GM23338 (cell line): ENCODE data around the gene SLC39A11. TPM values are rescaled to one million over a fixed set of nuclear protein-coding genes. Genes with fewer than 3 reads are reported as not detected.

Experiments used
- ATAC-seq: fragments of 200-7000 bp; cut with Tn5 transposase; 3 replicates; pipeline ENCODE4 v1.9.1; 2020
- DNase-seq: peaks from one replicate; pipeline ENCODE4 v3.0.0-alpha.2; 2015; ENCODE audit warnings: low spot score
- H2AFZ ChIP-seq: fragments of 200-600 bp; sonication (generic); 2 replicates; pipeline ENCODE4 v1.8.0; 2016; ENCODE audit warnings: antibody characterized with exemption, mild to moderate bottlenecking, moderate library complexity
- H3F3A ChIP-seq: fragments of 200-600 bp; sonication (generic); replicated peaks from 2 replicates; pipeline ENCODE4 v1.8.0; 2017; ENCODE audit warnings: antibody characterized with exemption, mixed run types, low read depth
- H3K27ac ChIP-seq: fragments of 200-600 bp; sonication (generic); 2 replicates; pipeline ENCODE4 v1.6.1; 2016; ENCODE audit warnings: low read depth
- H3K27me3 ChIP-seq: fragments of 200-600 bp; sonication (generic); 2 replicates; pipeline ENCODE4 v1.8.0; 2016; ENCODE audit warnings: mild to moderate bottlenecking, mixed run types, moderate library complexity; ENCODE audit not compliant: insufficient read depth
- H3K36me3 ChIP-seq: fragments of 200-600 bp; sonication (generic); 2 replicates; pipeline ENCODE4 v1.8.0; 2016; ENCODE audit warnings: mild to moderate bottlenecking; ENCODE audit not compliant: insufficient read depth
- H3K4me1 ChIP-seq: fragments of 200-600 bp; sonication (generic); 2 replicates; pipeline ENCODE4 v1.8.0; 2016; ENCODE audit warnings: mild to moderate bottlenecking, moderate library complexity; ENCODE audit not compliant: insufficient read depth
- H3K4me2 ChIP-seq: fragments of 200-600 bp; sonication (generic); 2 replicates; pipeline ENCODE4 v1.7.1; 2017; ENCODE audit warnings: mixed run types
- H3K4me3 ChIP-seq: fragments of 200-600 bp; sonication (generic); 2 replicates; pipeline ENCODE4 v1.6.1; 2016; ENCODE audit warnings: mixed run types
- H3K79me2 ChIP-seq: fragments of 200-600 bp; sonication (generic); replicated peaks from 2 replicates; pipeline ENCODE4 v1.8.0; 2017; ENCODE audit warnings: mild to moderate bottlenecking; ENCODE audit not compliant: insufficient read depth
- H3K9me2 ChIP-seq: fragments of 200-600 bp; sonication (generic); 2 replicates; pipeline ENCODE4 v1.8.0; 2017; ENCODE audit not compliant: insufficient read depth
- H4K20me1 ChIP-seq: fragments of 200-600 bp; sonication (generic); replicated peaks from 2 replicates; pipeline ENCODE4 v1.8.0; 2017; ENCODE audit warnings: mild to moderate bottlenecking; ENCODE audit not compliant: insufficient read depth
- H3K27ac Mint-ChIP-seq: 2 replicates; pipeline ENCODE4 v1.8.0; 2020; ENCODE audit warnings: inconsistent platforms, mild to moderate bottlenecking, moderate library complexity, mixed read lengths
- H3K27me3 Mint-ChIP-seq: 3 replicates; pipeline ENCODE4 v1.8.0; 2022; ENCODE audit warnings: low read depth, mild to moderate bottlenecking, moderate library complexity, mixed read lengths, inconsistent platforms; ENCODE audit not compliant: insufficient read depth, poor library complexity
- H3K36me3 Mint-ChIP-seq: 3 replicates; pipeline ENCODE4 v1.8.0; 2021; ENCODE audit warnings: low read depth, mild to moderate bottlenecking, inconsistent platforms, moderate library complexity, mixed read lengths
- H3K4me1 Mint-ChIP-seq: 3 replicates; pipeline ENCODE4 v1.8.0; 2020; ENCODE audit warnings: mild to moderate bottlenecking, inconsistent platforms, mixed read lengths
- H3K4me3 Mint-ChIP-seq: 3 replicates; pipeline ENCODE4 v1.8.0; 2021; ENCODE audit warnings: moderate library complexity, mild to moderate bottlenecking, inconsistent platforms, mixed read lengths
- H3K9me3 Mint-ChIP-seq: 3 replicates; pipeline ENCODE4 v1.8.0; 2020; ENCODE audit warnings: moderate library complexity, mild to moderate bottlenecking, inconsistent platforms, mixed read lengths
- CREB1 ChIP-seq: fragments of 250-450 bp; sonication (Bioruptor Pico); IDR thresholded peaks from 2 replicates; pipeline ENCODE4 v1.5.0; 2020; ENCODE audit warnings: low read depth, mild to moderate bottlenecking, moderate library complexity
- EZH2 ChIP-seq: fragments of 200-600 bp; sonication (generic); IDR thresholded peaks from one replicate; pipeline ENCODE4 v1.8.0; 2017; ENCODE audit warnings: antibody characterized with exemption, mild to moderate bottlenecking, low read depth; ENCODE audit not compliant: unreplicated experiment
- EZH2phosphoT487 ChIP-seq: fragments of 200-600 bp; sonication (generic); IDR thresholded peaks from one replicate; pipeline ENCODE4 v1.8.1; 2018; ENCODE audit warnings: antibody characterized with exemption; ENCODE audit not compliant: unreplicated experiment
- JUNB ChIP-seq: IDR thresholded peaks from one replicate; pipeline ENCODE4 v1.6.1; 2016; ENCODE audit warnings: antibody characterized with exemption; ENCODE audit not compliant: unreplicated experiment
- NANOG ChIP-seq: IDR thresholded peaks from 2 replicates; pipeline ENCODE4 v1.6.1; 2016; ENCODE audit warnings: antibody characterized with exemption, borderline replicate concordance
- POLR2AphosphoS5 ChIP-seq: IDR thresholded peaks from 2 replicates; pipeline ENCODE4 v1.6.1; 2016; ENCODE audit warnings: antibody characterized with exemption, low read depth
- STAT1 ChIP-seq: IDR thresholded peaks from one replicate; pipeline ENCODE4 v1.6.1; 2016; ENCODE audit warnings: antibody characterized with exemption; ENCODE audit not compliant: unreplicated experiment
- ZNF114 ChIP-seq: fragments of 250-450 bp; sonication (Bioruptor Pico); IDR thresholded peaks from 2 replicates; pipeline ENCODE4 v1.5.0; 2020; ENCODE audit warnings: mild to moderate bottlenecking, moderate library complexity
- ZNF331 ChIP-seq: fragments of 250-450 bp; sonication (Bioruptor Pico); IDR thresholded peaks from 2 replicates; pipeline ENCODE4 v1.5.0; 2020; ENCODE audit warnings: low read depth, mild to moderate bottlenecking, moderate library complexity
- ZNF462 ChIP-seq: fragments of 250-450 bp; sonication (Bioruptor Pico); IDR thresholded peaks from 2 replicates; pipeline ENCODE4 v1.5.0; 2020; ENCODE audit warnings: mild to moderate bottlenecking, moderate library complexity
- polyA plus RNA-seq: library from polyadenylated mRNA; unstranded; fragments of >200 nt; fragmentation: Nextera tagmentation; extraction: Ambion mirVana; gene quantifications from 2 replicates; pipeline ENCODE4 v1.2.1, GENCODE V29; 2016
- total RNA-seq: library from RNA; depleted of rRNA; stranded (reverse); fragments of >200 nt; shearing (Covaris generic); gene quantifications from 2 replicates; pipeline ENCODE4 v1.2.3, GENCODE V29; 2014
- TF ChIP-seq, protein P1 (sequence below): IDR thresholded peaks from 2 replicates; pipeline ENCODE4 v1.6.1; 2016; ENCODE audit warnings: antibody characterized with exemption
- TF ChIP-seq, protein P2 (sequence below): IDR thresholded peaks from one replicate; pipeline ENCODE4 v1.6.1; 2018; ENCODE audit warnings: antibody characterized with exemption; ENCODE audit not compliant: unreplicated experiment
- TF ChIP-seq, protein P3 (sequence below), 2 experiments: fragments of 200-600 bp in 1 of 2; sonication (generic) in 1 of 2; conservative IDR thresholded peaks; 2 replicates each; pipeline versions ENCODE4 v1.5.1 to v1.6.1; 2016 to 2017; ENCODE audit warnings: antibody characterized with exemption in 2 of 2, low read depth in 2 of 2, mild to moderate bottlenecking in 2 of 2, moderate library complexity in 1 of 2

SLC39A11 gene
- total and polyA plus RNA-seq, 2 experiments from 2014 or later, result 10.8 to 18.1 TPM

DNA sequence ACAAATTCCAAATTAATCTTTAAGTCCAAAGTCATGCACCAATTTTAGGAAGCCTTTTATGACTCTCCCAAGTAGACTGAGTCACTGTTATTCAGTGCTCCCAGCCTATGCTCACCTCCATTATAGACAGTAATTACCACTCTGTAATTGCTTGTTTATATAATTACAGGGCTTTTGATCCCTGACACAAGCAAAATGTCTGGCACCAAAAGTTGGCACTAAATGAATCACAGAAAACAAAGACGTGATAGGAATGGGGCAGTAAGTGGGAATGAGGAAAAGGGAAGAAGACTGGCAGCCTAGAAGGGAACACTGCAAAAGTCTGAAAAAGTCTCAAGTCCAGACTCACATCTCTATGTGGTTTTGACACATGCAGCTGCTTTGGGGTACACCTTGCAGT lies 94.1 kb downstream of the SLC39A11 start:
- no peak for ATAC-seq
- Histone ChIP-seq H3K27me3 (no peaks in the 10 kb centered on the region), H3K4me3 (no peak overlapping the region), H3K4me1 (no peaks in the 10 kb centered on the region), H3K27ac (no peak overlapping the region), H3K4me2 (no peak overlapping the region), H3K9me2 (0 out of 2 replicates have a peak, but pooled peaks cover 12% of the 10 kb centered on the region), H2AFZ (no peak overlapping the region), H3K36me3 (no peaks in the 10 kb centered on the region), H3K79me2 (no peaks in the 10 kb centered on the region), H4K20me1 (no peaks in the 10 kb centered on the region), H3F3A (no peaks in the 10 kb centered on the region)
- Mint-ChIP-seq H3K36me3 (peaks cover 16% of the 10 kb centered on the region), H3K4me1 (no peaks in the 10 kb centered on the region), H3K4me3 (no peak overlapping the region), H3K27me3 (peaks cover under 1% of the 10 kb centered on the region), H3K27ac (no peak overlapping the region), H3K9me3 (peaks cover 19% of the 10 kb centered on the region)
- no peak for DNase-seq
- TF ChIP-seq NANOG (no peak), POLR2AphosphoS5 (no peak), ZNF462 (CRISPR knock-in tag) (no peak), ZNF114 (no peak), CREB1 (CRISPR knock-in tag) (no peak), EZH2 (no peak), JUNB (no peak), STAT1 (no peak), ZNF331 (CRISPR knock-in tag) (no peak), EZH2phosphoT487 (no peak)
- TF ChIP-seq, protein P1, sequence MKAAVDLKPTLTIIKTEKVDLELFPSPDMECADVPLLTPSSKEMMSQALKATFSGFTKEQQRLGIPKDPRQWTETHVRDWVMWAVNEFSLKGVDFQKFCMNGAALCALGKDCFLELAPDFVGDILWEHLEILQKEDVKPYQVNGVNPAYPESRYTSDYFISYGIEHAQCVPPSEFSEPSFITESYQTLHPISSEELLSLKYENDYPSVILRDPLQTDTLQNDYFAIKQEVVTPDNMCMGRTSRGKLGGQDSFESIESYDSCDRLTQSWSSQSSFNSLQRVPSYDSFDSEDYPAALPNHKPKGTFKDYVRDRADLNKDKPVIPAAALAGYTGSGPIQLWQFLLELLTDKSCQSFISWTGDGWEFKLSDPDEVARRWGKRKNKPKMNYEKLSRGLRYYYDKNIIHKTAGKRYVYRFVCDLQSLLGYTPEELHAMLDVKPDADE, result no peak
- TF ChIP-seq, protein P2, sequence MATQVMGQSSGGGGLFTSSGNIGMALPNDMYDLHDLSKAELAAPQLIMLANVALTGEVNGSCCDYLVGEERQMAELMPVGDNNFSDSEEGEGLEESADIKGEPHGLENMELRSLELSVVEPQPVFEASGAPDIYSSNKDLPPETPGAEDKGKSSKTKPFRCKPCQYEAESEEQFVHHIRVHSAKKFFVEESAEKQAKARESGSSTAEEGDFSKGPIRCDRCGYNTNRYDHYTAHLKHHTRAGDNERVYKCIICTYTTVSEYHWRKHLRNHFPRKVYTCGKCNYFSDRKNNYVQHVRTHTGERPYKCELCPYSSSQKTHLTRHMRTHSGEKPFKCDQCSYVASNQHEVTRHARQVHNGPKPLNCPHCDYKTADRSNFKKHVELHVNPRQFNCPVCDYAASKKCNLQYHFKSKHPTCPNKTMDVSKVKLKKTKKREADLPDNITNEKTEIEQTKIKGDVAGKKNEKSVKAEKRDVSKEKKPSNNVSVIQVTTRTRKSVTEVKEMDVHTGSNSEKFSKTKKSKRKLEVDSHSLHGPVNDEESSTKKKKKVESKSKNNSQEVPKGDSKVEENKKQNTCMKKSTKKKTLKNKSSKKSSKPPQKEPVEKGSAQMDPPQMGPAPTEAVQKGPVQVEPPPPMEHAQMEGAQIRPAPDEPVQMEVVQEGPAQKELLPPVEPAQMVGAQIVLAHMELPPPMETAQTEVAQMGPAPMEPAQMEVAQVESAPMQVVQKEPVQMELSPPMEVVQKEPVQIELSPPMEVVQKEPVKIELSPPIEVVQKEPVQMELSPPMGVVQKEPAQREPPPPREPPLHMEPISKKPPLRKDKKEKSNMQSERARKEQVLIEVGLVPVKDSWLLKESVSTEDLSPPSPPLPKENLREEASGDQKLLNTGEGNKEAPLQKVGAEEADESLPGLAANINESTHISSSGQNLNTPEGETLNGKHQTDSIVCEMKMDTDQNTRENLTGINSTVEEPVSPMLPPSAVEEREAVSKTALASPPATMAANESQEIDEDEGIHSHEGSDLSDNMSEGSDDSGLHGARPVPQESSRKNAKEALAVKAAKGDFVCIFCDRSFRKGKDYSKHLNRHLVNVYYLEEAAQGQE, result no peak
- TF ChIP-seq, protein P3, sequence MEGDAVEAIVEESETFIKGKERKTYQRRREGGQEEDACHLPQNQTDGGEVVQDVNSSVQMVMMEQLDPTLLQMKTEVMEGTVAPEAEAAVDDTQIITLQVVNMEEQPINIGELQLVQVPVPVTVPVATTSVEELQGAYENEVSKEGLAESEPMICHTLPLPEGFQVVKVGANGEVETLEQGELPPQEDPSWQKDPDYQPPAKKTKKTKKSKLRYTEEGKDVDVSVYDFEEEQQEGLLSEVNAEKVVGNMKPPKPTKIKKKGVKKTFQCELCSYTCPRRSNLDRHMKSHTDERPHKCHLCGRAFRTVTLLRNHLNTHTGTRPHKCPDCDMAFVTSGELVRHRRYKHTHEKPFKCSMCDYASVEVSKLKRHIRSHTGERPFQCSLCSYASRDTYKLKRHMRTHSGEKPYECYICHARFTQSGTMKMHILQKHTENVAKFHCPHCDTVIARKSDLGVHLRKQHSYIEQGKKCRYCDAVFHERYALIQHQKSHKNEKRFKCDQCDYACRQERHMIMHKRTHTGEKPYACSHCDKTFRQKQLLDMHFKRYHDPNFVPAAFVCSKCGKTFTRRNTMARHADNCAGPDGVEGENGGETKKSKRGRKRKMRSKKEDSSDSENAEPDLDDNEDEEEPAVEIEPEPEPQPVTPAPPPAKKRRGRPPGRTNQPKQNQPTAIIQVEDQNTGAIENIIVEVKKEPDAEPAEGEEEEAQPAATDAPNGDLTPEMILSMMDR (conservative IDR thresholded peaks at IDR 0.05; ENCODE audit: low read depth in 2 of 2), result no peak
